HUDEP-2 (cell line): ENCODE measurements around the gene WDR86.

Source experiments
- DNase-seq, 76 experiments: peaks; one replicate each; lab custom pipeline; 2025; ENCODE audit not compliant: unreplicated experiment in 76 of 76; lab: John Stamatoyannopoulos, UW

Gene WDR86

DNA sequence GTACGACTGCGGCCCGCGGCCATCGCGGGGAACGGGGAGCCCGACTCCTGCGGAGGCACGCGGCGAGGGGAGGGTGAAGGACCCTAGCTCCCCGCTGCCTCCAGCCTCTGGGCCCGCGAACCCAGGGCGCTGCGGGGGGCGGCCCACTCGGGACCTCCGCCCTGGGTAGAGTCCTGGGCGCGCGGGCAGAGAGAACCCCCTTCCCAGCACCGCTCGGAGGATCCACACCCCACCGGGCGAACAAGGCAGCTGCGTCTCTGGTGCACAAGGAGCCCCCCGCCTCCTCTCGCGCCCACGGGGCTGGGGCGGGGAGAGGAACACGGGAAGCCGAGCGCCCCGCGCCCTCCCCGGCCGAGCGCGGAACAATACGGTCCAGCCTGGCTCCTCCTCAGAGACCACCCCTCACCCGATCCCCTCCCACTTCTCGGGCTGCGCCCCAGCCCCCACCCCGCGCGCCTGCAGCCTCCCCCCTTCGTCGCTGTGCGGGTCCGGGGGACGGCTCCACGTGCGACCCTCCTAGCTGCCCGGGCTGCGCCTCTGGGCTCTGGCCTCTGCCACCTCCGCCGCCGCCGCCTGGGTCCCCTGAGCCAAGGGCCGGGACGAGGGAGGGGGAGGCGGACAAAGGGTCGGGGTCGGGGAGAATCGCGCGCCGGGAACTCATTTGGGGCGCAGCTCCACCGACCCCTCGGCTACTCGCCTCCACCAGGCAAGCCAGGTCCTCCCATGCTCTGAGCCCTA lies at the start of gene WDR86:
Gene WDR86 (minus strand): TSS at position 372 of the 738 bp plus-strand sequence. CDS start 449 bp downstream, outside the sequence.
- no peak for DNase-seq

GRCh38 chr7:151457534-151457933 lies 47.7 kb upstream of the WDR86 start:
- DNase-seq, result no peak

- no peak for DNase-seq
Measured at GRCh38 chr7:151456782-151457181, 46.9 kb upstream of the WDR86 start.

DNA sequence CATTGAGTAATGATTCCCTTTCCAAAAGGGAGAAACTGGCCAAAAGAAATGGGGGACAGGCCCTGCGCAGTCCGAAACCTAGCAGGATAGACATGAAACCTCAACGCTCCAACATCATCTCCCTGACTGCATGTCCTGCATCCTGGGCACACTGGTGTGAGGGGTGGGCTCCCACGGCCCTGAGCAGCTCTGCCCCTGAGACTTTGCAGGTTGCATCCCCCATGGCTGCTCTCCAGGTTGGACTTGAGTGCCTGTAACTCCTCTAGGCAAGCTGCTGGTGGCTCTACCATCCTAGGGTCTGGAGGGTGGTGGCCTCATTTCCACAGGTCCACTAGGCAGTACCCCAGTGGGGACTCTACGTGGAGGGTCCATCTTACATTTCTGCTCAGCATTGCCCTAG lies 46.4 kb upstream of the WDR86 start:
- DNase-seq, result no peak

GRCh38 chr7:151455690-151456089 lies 45.9 kb upstream of the WDR86 start:
- no peak for DNase-seq

GRCh38 chr7:151454932-151455530 lies 45.2 kb upstream of the WDR86 start:
- no peak for DNase-seq

DNA sequence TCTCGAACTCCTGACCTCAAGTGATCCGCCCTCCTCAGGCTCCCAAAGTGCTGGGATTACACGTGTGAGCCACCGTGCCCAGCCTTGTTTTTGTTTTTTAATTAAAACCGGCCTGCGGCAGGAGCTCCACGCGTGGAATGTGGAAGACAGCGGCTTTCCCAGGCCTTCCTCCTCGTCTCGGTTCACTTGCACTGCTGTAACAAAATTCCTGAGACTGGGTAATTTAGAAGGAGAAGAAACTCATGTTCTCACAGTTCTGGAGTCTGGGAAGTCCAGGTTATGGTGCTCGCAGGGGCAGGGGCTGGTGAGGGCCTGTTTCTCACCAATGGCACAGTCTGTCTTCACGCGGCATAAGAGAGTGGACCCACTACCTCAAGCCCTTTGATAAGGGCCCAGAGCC lies 44.5 kb upstream of the WDR86 start:
- no peak for DNase-seq

GRCh38 chr7:151453326-151453791 lies 43.5 kb upstream of the WDR86 start:
- no peak for DNase-seq

- no peak for DNase-seq
Measured at GRCh38 chr7:151452680-151453325, 43.0 kb upstream of the WDR86 start.

- DNase-seq, result no peak
Measured at GRCh38 chr7:151451626-151452571, 42.1 kb upstream of the WDR86 start.

- DNase-seq, result no peak
Measured at GRCh38 chr7:151451156-151451555, 41.3 kb upstream of the WDR86 start.

GRCh38 chr7:151449990-151450389 lies 40.2 kb upstream of the WDR86 start:
- DNase-seq, result no peak

DNA sequence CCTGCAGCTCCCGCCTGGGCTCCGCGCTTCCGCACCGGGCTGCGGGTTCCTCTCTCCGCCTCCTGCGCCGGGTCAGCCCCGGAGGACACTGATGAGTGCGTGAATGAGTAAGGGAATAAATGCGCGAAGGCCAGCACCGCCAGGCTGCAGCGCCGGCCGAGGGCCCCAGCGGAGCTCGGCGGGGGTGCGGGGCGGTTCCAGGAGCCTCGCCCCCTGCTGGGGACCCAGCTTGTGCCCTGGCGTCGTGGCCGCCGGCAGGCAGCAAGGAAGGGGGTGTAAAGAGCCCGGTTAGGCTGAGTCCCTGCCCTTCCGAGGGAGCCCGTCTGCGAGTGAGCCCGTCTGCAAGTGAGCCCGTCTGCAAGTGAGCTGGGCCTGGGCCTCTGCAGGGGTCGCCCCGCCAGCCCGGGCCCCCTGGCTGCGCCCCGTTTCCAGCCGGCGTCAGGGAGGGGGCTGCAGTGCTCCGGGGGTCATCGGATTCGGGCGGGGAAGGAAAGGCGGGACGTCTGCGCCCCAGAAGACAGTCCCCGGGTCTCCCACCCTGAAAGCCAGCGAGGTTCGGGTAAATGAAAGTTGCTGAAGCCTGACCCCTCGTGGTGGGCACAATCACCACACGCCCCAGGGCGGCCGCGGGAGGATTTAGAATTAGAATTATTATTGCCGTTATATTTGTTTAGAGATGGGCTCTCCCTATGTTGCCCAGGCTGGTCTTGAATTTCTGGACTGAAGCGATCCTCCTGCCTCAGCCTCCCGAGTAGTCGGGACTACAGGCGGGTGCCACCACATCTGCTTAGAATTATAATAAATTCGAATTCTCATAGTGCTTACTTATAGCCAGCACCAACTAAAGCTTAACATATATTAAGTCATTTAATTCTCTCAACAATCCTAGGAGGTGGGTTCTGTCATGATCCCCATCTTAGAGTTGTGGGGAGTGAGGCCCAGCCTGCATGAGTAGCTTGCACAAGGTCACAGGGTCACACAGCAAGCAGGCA lies 38.7 kb upstream of the WDR86 start:
- DNase-seq, result peak in 51 of 76 experiments; percentile 2 to 68 (median 29)

DNA sequence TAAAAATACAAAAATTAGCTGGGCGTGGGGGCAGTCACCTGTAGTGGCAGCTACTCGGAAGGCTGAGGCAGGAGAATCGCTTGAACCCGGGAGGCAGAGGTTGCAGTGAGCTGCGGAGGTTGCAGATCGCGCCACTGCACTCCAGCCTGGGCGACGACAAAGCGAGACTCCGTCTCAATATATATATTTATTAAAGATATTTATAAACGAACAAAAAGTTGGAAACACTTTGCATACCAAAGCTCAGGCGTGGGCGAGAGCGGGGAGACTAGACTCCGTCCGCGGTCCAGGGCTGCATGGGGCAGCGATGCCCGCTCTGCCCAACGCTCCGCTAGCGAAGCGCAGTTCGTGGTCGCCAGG lies 38.0 kb upstream of the WDR86 start:
- DNase-seq, result no peak

GRCh38 chr7:151447312-151447711 lies 37.5 kb upstream of the WDR86 start:
- DNase-seq, result no peak

DNA sequence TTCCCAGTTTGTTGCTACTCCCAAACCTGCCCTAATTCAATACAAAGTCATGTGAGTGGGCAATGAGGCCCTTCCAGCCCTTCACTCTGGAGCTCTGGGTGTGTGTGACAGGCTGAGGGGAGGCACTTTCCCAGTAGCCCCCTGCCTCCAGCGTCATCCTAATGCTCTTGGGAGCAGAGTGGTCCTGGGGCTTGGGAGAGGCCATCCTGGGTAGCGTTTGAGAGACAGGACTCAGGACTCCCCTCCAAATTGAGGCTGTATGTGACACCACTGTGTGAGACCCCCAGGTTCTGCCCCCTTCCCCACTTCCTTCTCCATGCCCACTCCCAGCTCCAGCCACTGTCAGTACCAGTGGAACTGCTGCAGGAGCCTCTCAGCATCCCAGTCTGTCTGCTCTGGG lies 36.6 kb upstream of the WDR86 start:
- DNase-seq, result no peak

GRCh38 chr7:151444632-151445031 lies 34.8 kb upstream of the WDR86 start:
- DNase-seq, result no peak

DNA sequence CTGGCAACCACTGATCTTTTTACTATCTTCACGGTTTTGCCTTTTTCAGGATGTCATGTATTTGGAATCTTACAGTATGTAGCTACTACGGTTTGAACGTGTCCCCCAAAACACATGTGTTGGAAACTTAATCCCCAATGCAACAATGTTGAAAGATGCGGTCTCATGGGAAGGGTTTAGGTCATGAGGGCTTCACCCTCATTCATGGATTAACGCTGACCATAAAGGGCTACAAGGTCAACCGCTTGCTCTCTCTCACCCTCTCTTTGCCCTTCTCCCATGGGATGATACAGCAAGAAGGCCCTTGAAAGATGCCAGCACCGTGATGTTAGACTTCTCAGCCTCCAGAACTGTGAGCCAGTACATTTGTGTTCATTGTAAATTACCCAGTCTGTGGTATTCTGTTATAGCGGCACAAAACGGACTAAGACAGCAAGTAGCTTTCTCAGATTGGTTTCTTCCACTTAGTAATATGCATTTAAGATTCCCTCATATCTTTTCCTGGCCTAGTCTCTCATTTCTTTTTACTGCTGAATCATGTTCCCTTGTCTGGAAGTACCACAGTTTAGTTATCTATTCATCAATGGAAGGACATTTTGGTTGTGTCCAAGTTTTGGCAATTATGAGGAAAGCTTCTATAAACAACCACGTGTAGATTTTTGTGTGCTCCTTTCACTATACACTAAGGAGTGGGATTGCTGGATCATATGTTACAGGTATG lies 33.1 kb upstream of the WDR86 start:
- no peak for DNase-seq
